ENCODE data around the gene NSA2.
"Not testable (repeated sequence)": the region's sequence is repeated elsewhere in the genome, so short reads cannot be mapped to it uniquely, and the experiment has no call there.

Gene NSA2

GRCh38 chr5:74766849-74767578, at the start of gene NSA2, which contains the start of gene GFM2:
Gene NSA2, plus strand, starts transcription at chr5:74767249. Its CDS starts 112 bp downstream, at chr5:74767361.
Gene GFM2, minus strand, starts transcription at chr5:74767117. Its CDS starts 3,375 bp downstream, at chr5:74763742.
- peak within 1 kb of the TSS; percentile 100 for H3K4me3 ChIP-seq (ENCODE audit: low read length)
- no peak for TF ChIP-seq ZNF274 (IDR thresholded peaks at IDR 0.05; ENCODE audit: low read depth, low read length)

GRCh38 chr5:74717596-74717995, 49.5 kb upstream of the NSA2 start:
- no peak overlapping the region for H3K4me3 ChIP-seq (ENCODE audit: low read length)
- TF ChIP-seq ZNF274 (IDR thresholded peaks at IDR 0.05; ENCODE audit: low read depth, low read length) = no peak

DNA sequence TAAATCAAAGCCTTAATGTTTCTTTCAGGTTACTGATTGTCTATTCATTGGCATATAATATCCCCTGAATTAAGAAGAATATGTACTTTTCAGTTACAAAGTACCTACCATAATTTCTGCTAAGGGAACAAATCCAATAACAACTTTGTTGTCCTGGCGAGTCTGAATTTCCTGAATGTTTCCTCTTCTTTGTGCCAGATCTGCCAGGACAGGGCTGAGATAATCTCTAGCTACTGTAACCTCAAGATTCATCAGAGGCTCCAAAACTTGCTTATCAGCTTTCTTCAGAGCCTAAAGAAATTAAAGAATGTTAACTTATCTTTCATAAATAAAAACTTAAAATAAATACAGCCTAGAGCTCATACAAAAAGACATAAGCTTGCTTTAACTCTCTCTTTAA, 44.8 kb upstream of the NSA2 start:
- no peak for TF ChIP-seq ZNF274 (IDR thresholded peaks at IDR 0.05; ENCODE audit: low read depth, low read length)
- H3K4me3 ChIP-seq (ENCODE audit: low read length) = no peak overlapping the region

- H3K4me3 ChIP-seq (ENCODE audit: low read length) = no peak overlapping the region
- no peak for TF ChIP-seq ZNF274 (IDR thresholded peaks at IDR 0.05; ENCODE audit: low read depth, low read length)
Measured at GRCh38 chr5:74725331-74725730, 41.7 kb upstream of the NSA2 start.

DNA sequence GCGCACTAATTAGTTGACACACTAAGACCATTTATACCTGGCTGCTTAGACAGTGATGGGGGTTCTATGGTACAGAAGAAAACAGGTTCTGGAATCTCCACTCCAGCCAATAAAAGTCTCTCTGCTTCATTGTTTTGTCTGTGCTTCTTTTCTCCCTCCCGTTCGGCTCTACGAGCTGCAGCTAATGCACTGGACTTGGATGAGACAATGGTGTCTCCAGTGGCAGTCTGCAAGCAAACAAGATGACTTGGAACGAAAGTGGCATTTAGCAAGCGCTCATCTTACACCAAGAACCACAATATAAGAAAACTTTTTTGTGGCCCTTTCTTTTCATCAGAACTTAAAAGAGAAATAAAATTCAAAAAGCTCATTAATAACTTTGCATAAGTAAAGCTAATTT, 30.3 kb upstream of the NSA2 start:
- TF ChIP-seq ZNF274 (IDR thresholded peaks at IDR 0.05; ENCODE audit: low read depth, low read length) = no peak
- H3K4me3 ChIP-seq (ENCODE audit: low read length) = no peak overlapping the region

- no peak overlapping the region for H3K4me3 ChIP-seq (ENCODE audit: low read length)
- no peak for TF ChIP-seq ZNF274 (IDR thresholded peaks at IDR 0.05; ENCODE audit: low read depth, low read length)
Measured at GRCh38 chr5:74738406-74738805, 28.6 kb upstream of the NSA2 start.

- H3K4me3 ChIP-seq (ENCODE audit: low read length) = not testable (repeated sequence)
Measured at GRCh38 chr5:74748742-74749141, 18.3 kb upstream of the NSA2 start.

DNA sequence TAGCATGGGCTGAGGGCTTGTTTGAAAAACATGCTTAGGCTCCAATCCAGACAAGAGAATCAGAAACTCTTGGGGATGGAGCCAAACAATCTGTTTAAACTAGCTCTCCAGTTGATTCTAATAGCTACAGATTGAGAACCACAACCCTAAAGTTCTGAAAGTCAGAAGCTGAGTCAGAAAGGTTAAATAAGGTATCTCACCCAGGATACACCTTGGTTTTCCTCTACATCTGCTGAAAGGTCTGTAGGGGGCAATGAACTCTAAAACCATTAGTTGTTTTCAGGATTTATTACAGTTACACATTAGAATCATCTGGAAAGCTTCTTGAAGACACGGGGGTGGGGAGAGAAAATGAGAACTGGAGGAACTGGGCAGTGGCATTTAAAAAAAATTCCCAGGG, 5.8 kb upstream of the NSA2 start:
- no peak for TF ChIP-seq ZNF274 (IDR thresholded peaks at IDR 0.05; ENCODE audit: low read depth, low read length)
- H3K4me3 ChIP-seq (ENCODE audit: low read length) = no peak overlapping the region

- no peak for TF ChIP-seq ZNF274 (IDR thresholded peaks at IDR 0.05; ENCODE audit: low read depth, low read length)
- H3K4me3 ChIP-seq (ENCODE audit: low read length) = no peak overlapping the region
Measured at GRCh38 chr5:74762599-74762998, 4.5 kb upstream of the NSA2 start.

GRCh38 chr5:74763504-74763903, 3.5 kb upstream of the NSA2 start:
- TF ChIP-seq ZNF274 (IDR thresholded peaks at IDR 0.05; ENCODE audit: low read depth, low read length) = no peak
- H3K4me3 ChIP-seq (ENCODE audit: low read length) = no peak overlapping the region

DNA sequence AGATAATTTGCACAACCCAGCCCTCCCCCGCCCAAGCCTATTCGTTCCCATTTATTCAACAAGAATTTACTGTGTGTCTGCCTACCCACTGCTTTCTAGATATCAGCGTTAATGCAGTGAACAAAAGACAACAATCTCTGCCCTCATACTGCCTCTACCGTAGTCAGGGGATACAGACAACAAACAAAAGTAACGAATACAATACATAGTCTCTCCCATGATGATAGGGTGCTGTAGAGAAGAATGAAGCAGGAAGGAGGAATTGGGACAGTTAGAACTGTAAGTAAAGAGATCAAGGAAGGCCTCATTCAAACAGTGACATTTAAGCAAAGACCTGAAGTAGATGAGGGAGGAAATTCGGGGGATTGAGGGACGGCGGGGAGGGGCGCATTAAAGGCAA, 1.8 kb upstream of the NSA2 start:
- H3K4me3 ChIP-seq (ENCODE audit: low read length) = peak overlapping the region; percentile 100; the same call in 1 of the 2 replicates
- no peak for TF ChIP-seq ZNF274 (IDR thresholded peaks at IDR 0.05; ENCODE audit: low read depth, low read length)

DNA sequence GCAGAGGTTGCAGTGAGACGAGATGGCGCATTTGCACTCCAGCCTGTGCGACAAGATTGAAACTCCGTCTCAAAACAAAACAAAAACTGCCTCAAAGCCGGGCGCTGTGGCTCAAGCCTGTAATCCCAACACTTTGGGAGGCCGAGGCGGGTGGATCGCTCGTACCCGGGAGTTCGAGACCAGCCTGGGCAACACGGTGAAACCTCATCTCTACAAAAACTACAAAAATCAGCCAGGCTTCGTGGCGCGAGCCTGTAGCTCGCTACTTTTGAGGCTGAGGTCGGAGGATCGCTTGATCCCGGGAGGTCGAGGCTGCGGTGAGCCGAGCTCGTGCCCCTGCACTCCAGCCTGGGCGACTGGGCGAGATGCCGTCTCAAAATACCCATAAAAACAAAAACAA, 1.1 kb upstream of the NSA2 start:
- TF ChIP-seq ZNF274 (IDR thresholded peaks at IDR 0.05; ENCODE audit: low read depth, low read length) = no peak

GRCh38 chr5:74766418-74766848, 616 bp upstream of the NSA2 start:
- peak overlapping the region; percentile 100 for H3K4me3 ChIP-seq (ENCODE audit: low read length)
- no peak for TF ChIP-seq ZNF274 (IDR thresholded peaks at IDR 0.05; ENCODE audit: low read depth, low read length)

More for the DNA sequence above, 1.1 kb upstream of the NSA2 start:
- peak overlapping the region; percentile 100 for H3K4me3 ChIP-seq (ENCODE audit: low read length)

DNA sequence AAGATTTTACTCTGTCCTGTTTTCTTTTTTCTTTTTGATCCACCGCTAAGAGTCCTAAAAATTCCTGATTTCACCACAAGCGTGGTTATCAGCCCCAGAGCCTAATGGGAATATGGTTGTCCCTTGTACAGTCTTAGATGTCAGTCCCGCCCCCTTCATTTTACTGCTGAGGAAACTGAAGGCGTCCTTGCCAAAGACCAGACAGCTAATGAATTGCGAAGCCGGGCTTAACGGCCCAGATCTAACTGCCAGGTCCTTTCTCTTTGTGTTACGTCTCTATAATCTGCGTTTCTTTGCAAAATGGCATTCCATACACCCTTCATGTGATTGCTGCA, 497 bp downstream of the NSA2 start:
- TF ChIP-seq ZNF274 (IDR thresholded peaks at IDR 0.05; ENCODE audit: low read depth, low read length) = no peak
- H3K4me3 ChIP-seq (ENCODE audit: low read length) = peak overlapping the region; percentile 100

DNA sequence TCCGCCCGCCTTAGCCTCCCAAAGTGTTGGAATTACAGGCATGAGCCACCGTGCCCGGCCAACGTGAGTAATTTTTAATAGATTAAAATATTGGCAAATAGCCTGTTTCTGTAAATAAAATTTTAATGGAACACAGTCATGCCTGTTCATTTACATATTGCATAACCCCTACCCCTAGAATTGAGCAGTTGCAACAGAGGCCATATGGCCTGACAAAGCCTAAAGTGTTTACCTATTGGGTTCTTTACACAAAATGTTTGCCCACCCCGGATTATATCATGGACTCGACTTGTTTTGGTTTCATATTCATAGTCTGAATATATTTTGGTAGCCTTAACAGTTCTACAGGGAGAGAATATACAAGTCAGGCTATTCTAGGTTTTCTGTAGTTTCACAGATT, 5.3 kb downstream of the NSA2 start:
- no peak for TF ChIP-seq ZNF274 (IDR thresholded peaks at IDR 0.05; ENCODE audit: low read depth, low read length)
- no peak overlapping the region for H3K4me3 ChIP-seq (ENCODE audit: low read length)

GRCh38 chr5:74778609-74779008, 11.6 kb downstream of the NSA2 start:
- H3K4me3 ChIP-seq (ENCODE audit: low read length) = no peak overlapping the region
- no peak for TF ChIP-seq ZNF274 (IDR thresholded peaks at IDR 0.05; ENCODE audit: low read depth, low read length)

Data from GM08714 (cell line).